ENCODE measurements around the gene ZNF500. TPM values are rescaled to one million over a fixed set of nuclear protein-coding genes. Genes with fewer than 3 reads are reported as not detected.

ZNF500 gene
- total and polyA plus RNA-seq, 8 donors: 12.5 to 20.8 (median 15.2) TPM

- no peaks in the 10 kb centered on the region for H3K4me1 ChIP-seq
- intact Hi-C loops (cut with DNase I): no loop called here
- peaks cover 0 to 100% of the 10 kb centered on the region in 2 donors for H3K36me3 ChIP-seq
- no peaks in the 10 kb centered on the region for H3K27me3 ChIP-seq
- DNase-seq: no peak
- H3K27ac ChIP-seq: no peak overlapping the region
- ATAC-seq: no peak
- TF ChIP-seq CTCF (IDR thresholded peaks at IDR 0.05): no peak
- H3K4me3 ChIP-seq: no peak overlapping the region
- no peaks in the 10 kb centered on the region for H3K9me3 ChIP-seq
These were observed 44.8 kb upstream of the ZNF500 start for GRCh38 chr16:4811773-4812172.

DNA sequence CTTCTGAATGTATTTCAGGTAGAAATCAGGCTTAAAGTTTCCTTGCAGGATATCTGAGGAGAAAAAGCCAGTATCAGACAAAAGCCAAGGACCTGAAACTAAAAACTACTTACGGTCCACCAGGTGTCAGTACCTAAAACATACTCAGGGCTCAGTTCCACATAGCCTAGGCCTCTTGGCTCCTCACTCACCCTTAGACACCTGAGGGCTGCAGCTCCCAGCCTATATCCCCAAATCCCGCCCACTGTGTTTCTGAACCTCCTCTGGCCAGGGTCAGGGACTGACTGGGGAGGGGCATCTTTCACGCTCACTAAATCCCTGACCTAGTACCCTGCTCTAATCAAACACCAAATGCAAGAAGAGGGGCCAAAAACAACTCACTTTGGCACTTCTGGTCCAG is 44.3 kb upstream of the ZNF500 start:
- no peaks in the 10 kb centered on the region for H3K9me3 ChIP-seq
- ATAC-seq: no peak
- intact Hi-C loops (cut with DNase I): no loop called here
- no peak for TF ChIP-seq CTCF (IDR thresholded peaks at IDR 0.05)
- H3K27me3 ChIP-seq: no peaks in the 10 kb centered on the region
- no peak for DNase-seq
- H3K27ac ChIP-seq: no peak overlapping the region
- peaks cover 0 to 100% of the 10 kb centered on the region in 2 donors for H3K36me3 ChIP-seq
- no peak overlapping the region for H3K4me3 ChIP-seq
- H3K4me1 ChIP-seq: no peaks in the 10 kb centered on the region

DNA sequence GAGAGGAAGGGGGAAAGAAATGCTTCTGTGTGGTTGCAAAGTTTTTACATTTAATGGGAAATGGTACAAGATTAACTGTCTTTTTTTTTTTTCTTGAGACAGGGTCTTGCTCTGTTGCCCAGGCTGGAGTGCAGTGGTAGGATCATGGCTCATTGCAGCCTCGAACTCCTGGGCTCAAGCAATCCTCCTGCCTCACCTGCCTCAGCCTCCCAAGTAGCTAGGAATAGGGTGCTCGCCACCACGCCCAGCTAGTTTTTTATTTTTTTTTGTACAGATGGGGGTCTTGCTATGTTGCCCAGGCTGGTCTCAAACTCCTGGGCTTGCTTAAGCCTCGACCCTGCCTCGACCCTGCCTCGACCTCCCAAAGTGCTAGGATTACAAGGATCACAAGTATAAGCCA is 39.3 kb upstream of the ZNF500 start:
- H3K4me3 ChIP-seq: no peak overlapping the region

GRCh38 chr16:4805231-4805630 is 38.3 kb upstream of the ZNF500 start:
- H3K27ac ChIP-seq: no peak overlapping the region
- no peak for DNase-seq
- no peak for ATAC-seq
- H3K4me1 ChIP-seq: peaks cover 20 to 36% of the 10 kb centered on the region in 2 donors
- intact Hi-C loops (cut with DNase I): no loop called here
- H3K27me3 ChIP-seq: no peaks in the 10 kb centered on the region
- no peaks in the 10 kb centered on the region for H3K9me3 ChIP-seq
- no peak overlapping the region for H3K4me3 ChIP-seq
- no peak for TF ChIP-seq CTCF (IDR thresholded peaks at IDR 0.05)
- peaks cover 0 to 66% of the 10 kb centered on the region in 2 donors for H3K36me3 ChIP-seq

More for the DNA sequence above, 39.3 kb upstream of the ZNF500 start:
- no peaks in the 10 kb centered on the region for H3K9me3 ChIP-seq
- H3K27ac ChIP-seq: no peak overlapping the region
- H3K4me1 ChIP-seq: peaks cover 12 to 26% of the 10 kb centered on the region in 2 donors
- peaks cover 0 to 77% of the 10 kb centered on the region in 2 donors for H3K36me3 ChIP-seq
- ATAC-seq (no peak), DNase-seq (no peak)
- H3K27me3 ChIP-seq: no peaks in the 10 kb centered on the region
- TF ChIP-seq CTCF (IDR thresholded peaks at IDR 0.05): no peak
- intact Hi-C loops (cut with DNase I): no loop called here

GRCh38 chr16:4803898-4804762 is 37.2 kb upstream of the ZNF500 start:
- Histone ChIP-seq H3K4me1 (peaks cover 20 to 42% of the 10 kb centered on the region in 2 donors), H3K27me3 (no peaks in the 10 kb centered on the region), H3K27ac (peak overlapping the region in 1 of 2 donors; percentile 94), H3K36me3 (peaks cover 0 to 60% of the 10 kb centered on the region in 2 donors), H3K4me3 (peak overlapping the region in 1 of 2 donors; percentile 88), H3K9me3 (no peaks in the 10 kb centered on the region)
- DNase-seq (no peak), ATAC-seq (no peak)
- TF ChIP-seq CTCF (IDR thresholded peaks at IDR 0.05): no peak
- intact Hi-C loops (cut with DNase I): no loop called here
